WTC11 (cell line): Measurements from ENCODE around the gene UBR4. TPM values are rescaled to one million over a fixed set of nuclear protein-coding genes. Genes with fewer than 3 reads are reported as not detected.

Experiments used
- ATAC-seq: fragments of 200-7000 bp; cut with Tn5 transposase; 2 replicates; pipeline ENCODE4 v1.10.0; 2021; ENCODE audit warnings: mild to moderate bottlenecking, moderate library complexity
- CTCF ChIA-PET: fragments of 300-600 bp; sonication (Branson Sonifier 250); formaldehyde crosslinking; loops from one replicate; lab custom pipeline; 2021; ENCODE audit warnings: antibody characterized with exemption; lab: Charles Lee
- POLR2A ChIA-PET: fragments of 350-600 bp; sonication (Branson Sonifier 250); formaldehyde crosslinking; loops from one replicate; lab custom pipeline; 2021; ENCODE audit warnings: antibody characterized with exemption; lab: Charles Lee
- DNase-seq: peaks from one replicate; pipeline ENCODE4 v3.0.0; 2021; ENCODE audit warnings: low spot score
- H3K27ac Mint-ChIP-seq: 2 replicates; pipeline ENCODE4 v1.8.0; 2021; ENCODE audit warnings: mixed read lengths
- H3K27me3 Mint-ChIP-seq: 2 replicates; pipeline ENCODE4 v1.8.0; 2021; ENCODE audit warnings: low read depth, mild to moderate bottlenecking, moderate library complexity, mixed read lengths
- H3K36me3 Mint-ChIP-seq: 2 replicates; pipeline ENCODE4 v1.8.0; 2021; ENCODE audit warnings: mixed read lengths
- H3K4me1 Mint-ChIP-seq: 2 replicates; pipeline ENCODE4 v1.8.0; 2022; ENCODE audit warnings: mixed read lengths
- H3K4me3 Mint-ChIP-seq: 2 replicates; pipeline ENCODE4 v1.8.0; 2021; ENCODE audit warnings: mild to moderate bottlenecking, moderate library complexity, mixed read lengths
- H3K9me3 Mint-ChIP-seq: 2 replicates; pipeline ENCODE4 v1.8.0; 2021; ENCODE audit warnings: mixed read lengths
- AFF4 ChIP-seq: sonication (generic); formaldehyde crosslinking; IDR thresholded peaks from 2 replicates; pipeline ENCODE4 v1.8.1; 2023; ENCODE audit warnings: mild to moderate bottlenecking, missing genetic modification reagents, borderline replicate concordance
- CBFB ChIP-seq: sonication (generic); formaldehyde crosslinking; IDR thresholded peaks from 2 replicates; pipeline ENCODE4 v1.8.1; 2022; ENCODE audit warnings: mild to moderate bottlenecking, low read depth, missing genetic modification reagents
- CTCF ChIP-seq: fragments of 200-600 bp; IDR thresholded peaks from 2 replicates; pipeline ENCODE4 v1.8.0; 2022; ENCODE audit warnings: antibody characterized with exemption
- ETV6 ChIP-seq: sonication (generic); formaldehyde crosslinking; IDR thresholded peaks from 2 replicates; pipeline ENCODE4 v1.8.1; 2022; ENCODE audit warnings: mild to moderate bottlenecking, missing genetic modification reagents
- FOXP4 ChIP-seq: sonication (generic); formaldehyde crosslinking; IDR thresholded peaks from 2 replicates; pipeline ENCODE4 v1.8.0; 2022; ENCODE audit warnings: mild to moderate bottlenecking, missing genetic modification reagents
- HMGA2 ChIP-seq: fragments of 250-450 bp; sonication (Bioruptor Pico); IDR thresholded peaks from 2 replicates; pipeline ENCODE4 v1.4.0; 2021; ENCODE audit warnings: mild to moderate bottlenecking, moderate library complexity
- JAZF1 ChIP-seq: fragments of 250-450 bp; sonication (Bioruptor Pico); IDR thresholded peaks from 2 replicates; pipeline ENCODE4 v1.9.0; 2021; ENCODE audit warnings: moderate library complexity, mild to moderate bottlenecking, inconsistent platforms
- JUN ChIP-seq: sonication (generic); formaldehyde crosslinking; IDR thresholded peaks from 2 replicates; pipeline ENCODE4 v1.8.0; 2023; ENCODE audit warnings: mild to moderate bottlenecking, missing genetic modification reagents
- MLX ChIP-seq: sonication (generic); formaldehyde crosslinking; IDR thresholded peaks from 2 replicates; pipeline ENCODE4 v1.8.1; 2023; ENCODE audit warnings: mild to moderate bottlenecking, missing genetic modification reagents, moderate library complexity
- NFE2L1 ChIP-seq: sonication (generic); formaldehyde crosslinking; IDR thresholded peaks from 2 replicates; pipeline ENCODE4 v1.8.1; 2023; ENCODE audit warnings: missing genetic modification reagents
- OVOL2 ChIP-seq: fragments of 250-450 bp; sonication (Bioruptor Pico); IDR thresholded peaks from 2 replicates; pipeline ENCODE4 v1.9.0; 2021; ENCODE audit warnings: mild to moderate bottlenecking, borderline replicate concordance
- SMAD4 ChIP-seq: sonication (generic); formaldehyde crosslinking; IDR thresholded peaks from 2 replicates; pipeline ENCODE4 v1.8.0; 2022; ENCODE audit warnings: mild to moderate bottlenecking, missing genetic modification reagents
- TCF7 ChIP-seq: sonication (generic); formaldehyde crosslinking; IDR thresholded peaks from 2 replicates; pipeline ENCODE4 v1.8.0; 2022; ENCODE audit warnings: mild to moderate bottlenecking, low read depth, missing genetic modification reagents, moderate library complexity
- TEAD4 ChIP-seq: sonication (generic); formaldehyde crosslinking; IDR thresholded peaks from 2 replicates; pipeline ENCODE4 v1.8.0; 2022; ENCODE audit warnings: mild to moderate bottlenecking, missing genetic modification reagents
- ZNF138 ChIP-seq: sonication (generic); formaldehyde crosslinking; conservative IDR thresholded peaks from 2 replicates; pipeline ENCODE4 v1.8.1; 2022; ENCODE audit warnings: mild to moderate bottlenecking, moderate library complexity, missing genetic modification reagents
- ZNF396 ChIP-seq: fragments of 250-450 bp; sonication (Bioruptor Pico); IDR thresholded peaks from 2 replicates; pipeline ENCODE4 v1.8.0; 2021; ENCODE audit warnings: mild to moderate bottlenecking, moderate library complexity, borderline replicate concordance
- ZNF416 ChIP-seq: fragments of 250-450 bp; sonication (Bioruptor Pico); IDR thresholded peaks from 2 replicates; pipeline ENCODE4 v1.9.0; 2021; ENCODE audit warnings: mild to moderate bottlenecking, inconsistent platforms
- ZNF425 ChIP-seq: fragments of 250-450 bp; sonication (Bioruptor Pico); conservative IDR thresholded peaks from 2 replicates; pipeline ENCODE4 v1.9.0; 2021; ENCODE audit warnings: mild to moderate bottlenecking
- total RNA-seq: library from RNA; stranded (reverse); gene quantifications from 3 replicates; pipeline ENCODE4 v1.2.3, GENCODE V29; 2021

UBR4 gene
- total RNA-seq, 1 experiment from 2014 or later: 179 TPM

GRCh38 chr1:19130468-19130867, 79.6 kb downstream of the UBR4 start:
- H3K36me3 Mint-ChIP-seq: peaks cover 89% of the 10 kb centered on the region
- H3K27me3 Mint-ChIP-seq: no peaks in the 10 kb centered on the region
- no peaks in the 10 kb centered on the region for H3K4me1 Mint-ChIP-seq
- ATAC-seq (no peak), DNase-seq (no peak)
- H3K9me3 Mint-ChIP-seq: peaks cover 18% of the 10 kb centered on the region
- H3K27ac Mint-ChIP-seq: no peak overlapping the region
- ChIA-PET POLR2A (interaction anchor here (1.0 kb wide), 1 partner anchor 19 kb away, joined by 3 read pairs; no protein-coding TSS in a partner anchor), CTCF (no interaction called here)
- no peak for TF ChIP-seq SMAD4
- no peak for TF ChIP-seq FOXP4 (CRISPR knock-in tag)
- TF ChIP-seq OVOL2 (CRISPR knock-in tag): no peak
- TF ChIP-seq MLX (CRISPR knock-in tag): no peak
- no peak for TF ChIP-seq ZNF425 (CRISPR knock-in tag)
- no peak for TF ChIP-seq ZNF396
- no peak for TF ChIP-seq ZNF138 (CRISPR knock-in tag)
- no peak for TF ChIP-seq ZNF416
- no peak for TF ChIP-seq JUN
- no peak for TF ChIP-seq ETV6 (CRISPR knock-in tag)
- H3K4me3 Mint-ChIP-seq: no peak overlapping the region

- no peak for DNase-seq
- Mint-ChIP-seq H3K27ac (no peak overlapping the region), H3K27me3 (no peaks in the 10 kb centered on the region), H3K4me3 (no peak overlapping the region)
- TF ChIP-seq NFE2L1 (CRISPR knock-in tag): no peak
- TF ChIP-seq OVOL2 (CRISPR knock-in tag): no peak
- TF ChIP-seq CTCF: no peak
- no peak for TF ChIP-seq TCF7 (CRISPR knock-in tag)
- TF ChIP-seq ZNF396: no peak
- no peak for TF ChIP-seq TEAD4 (CRISPR knock-in tag)
- no peak for TF ChIP-seq JAZF1 (CRISPR knock-in tag)
- TF ChIP-seq HMGA2 (CRISPR knock-in tag): no peak
- TF ChIP-seq CBFB: no peak
- TF ChIP-seq AFF4: no peak
- TF ChIP-seq, all 79 proteins: peak for 0
- peaks cover 87% of the 10 kb centered on the region for H3K36me3 Mint-ChIP-seq
- ATAC-seq: no peak
- ChIA-PET POLR2A (no interaction called here), CTCF (no interaction called here)
- peaks cover 4% of the 10 kb centered on the region for H3K9me3 Mint-ChIP-seq
- no peaks in the 10 kb centered on the region for H3K4me1 Mint-ChIP-seq
These were observed 81.0 kb downstream of the UBR4 start for GRCh38 chr1:19128968-19129514.
